Activated naive CD4-positive, alpha-beta T cell treated with anti-CD3 and anti-CD28 coated beads for 36 hours (primary cell): Measurements from ENCODE around the gene RNF151. TPM values are rescaled to one million over a fixed set of nuclear protein-coding genes. Genes with fewer than 3 reads are reported as not detected.

ENCODE experiments used
- CTCF ChIA-PET: fragments of 350-600 bp; sonication (Branson Sonifier 250); formaldehyde crosslinking; loops from one replicate; lab custom pipeline; 2021; ENCODE audit warnings: antibody characterized with exemption; lab: Charles Lee
- DNase-seq: peaks from one replicate; pipeline ENCODE4 v3.0.0-alpha.2; 2020
- H3K27ac Mint-ChIP-seq: one replicate; pipeline ENCODE4 v1.8.0; 2021; ENCODE audit warnings: mild to moderate bottlenecking, mixed read lengths
- H3K27me3 Mint-ChIP-seq: one replicate; pipeline ENCODE4 v1.8.0; 2021; ENCODE audit warnings: low read depth, mixed read lengths
- H3K36me3 Mint-ChIP-seq: one replicate; pipeline ENCODE4 v1.8.0; 2021; ENCODE audit warnings: low read depth, mixed read lengths
- H3K4me1 Mint-ChIP-seq: one replicate; pipeline ENCODE4 v1.8.0; 2021; ENCODE audit warnings: low read depth, mixed read lengths
- H3K4me3 Mint-ChIP-seq: one replicate; pipeline ENCODE4 v1.8.0; 2021; ENCODE audit warnings: mild to moderate bottlenecking, moderate library complexity, mixed read lengths
- H3K9me3 Mint-ChIP-seq: one replicate; pipeline ENCODE4 v1.8.0; 2021; ENCODE audit warnings: mixed read lengths
- intact Hi-C: fragments of 100-400 bp; cut with micrococcal nuclease; formaldehyde crosslinking; loops from one replicate; pipeline ENCODE4 v1.15.1; 2023
- total RNA-seq, 2 experiments: library from RNA; stranded (reverse); gene quantifications; one replicate each; pipeline ENCODE4 v1.2.3, GENCODE V29; 2021

RNF151 gene
- total RNA-seq, 2 experiments from 2014 or later, result not detected

DNA sequence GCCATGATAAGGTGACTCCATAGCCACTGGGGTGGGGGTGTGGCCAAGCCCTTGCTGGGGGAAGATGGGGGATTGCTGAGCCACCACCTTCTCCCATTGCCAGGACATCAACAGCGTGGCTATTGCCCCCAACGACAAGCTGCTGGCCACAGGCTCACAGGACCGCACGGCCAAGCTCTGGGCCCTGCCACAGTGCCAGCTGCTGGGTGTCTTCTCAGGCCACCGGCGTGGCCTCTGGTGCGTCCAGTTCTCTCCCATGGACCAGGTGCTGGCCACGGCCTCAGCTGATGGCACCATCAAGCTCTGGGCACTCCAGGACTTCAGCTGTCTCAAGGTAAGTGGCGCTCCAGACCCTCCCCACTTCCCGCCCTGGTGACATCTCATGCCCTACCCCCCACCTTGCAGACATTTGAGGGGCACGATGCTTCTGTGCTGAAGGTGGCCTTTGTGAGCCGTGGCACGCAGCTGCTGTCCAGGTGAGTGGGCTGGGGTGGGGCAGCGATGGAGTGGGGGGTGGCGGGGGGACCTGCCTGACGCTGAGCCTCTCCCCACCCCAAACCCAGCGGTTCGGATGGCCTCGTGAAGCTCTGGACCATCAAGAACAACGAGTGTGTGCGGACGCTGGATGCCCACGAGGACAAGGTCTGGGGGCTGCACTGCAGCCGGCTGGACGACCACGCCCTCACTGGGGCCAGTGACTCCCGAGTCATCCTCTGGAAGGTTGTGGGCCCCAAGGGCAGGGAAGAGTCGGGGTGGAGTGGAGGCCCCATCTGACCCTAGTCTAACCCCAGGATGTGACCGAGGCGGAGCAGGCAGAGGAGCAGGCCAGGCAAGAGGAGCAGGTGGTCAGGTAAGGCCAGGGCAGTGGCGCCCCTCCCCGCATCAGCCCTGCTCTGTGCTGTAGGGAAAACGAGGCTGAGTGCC lies 10.6 kb downstream of the RNF151 start:
- intact Hi-C loops, result no loop called here
- no peak for DNase-seq
- Mint-ChIP-seq H3K27me3 (peaks cover 12% of the 10 kb centered on the region), H3K4me3 (no peak overlapping the region), H3K27ac (no peak overlapping the region), H3K36me3 (peaks cover 29% of the 10 kb centered on the region), H3K4me1 (peaks cover 10% of the 10 kb centered on the region), H3K9me3 (no peaks in the 10 kb centered on the region)
- CTCF ChIA-PET, result interaction anchor here (0.5 kb wide), 1 partner anchor 1626 kb away, joined by 3 read pairs; no protein-coding TSS in a partner anchor

DNA sequence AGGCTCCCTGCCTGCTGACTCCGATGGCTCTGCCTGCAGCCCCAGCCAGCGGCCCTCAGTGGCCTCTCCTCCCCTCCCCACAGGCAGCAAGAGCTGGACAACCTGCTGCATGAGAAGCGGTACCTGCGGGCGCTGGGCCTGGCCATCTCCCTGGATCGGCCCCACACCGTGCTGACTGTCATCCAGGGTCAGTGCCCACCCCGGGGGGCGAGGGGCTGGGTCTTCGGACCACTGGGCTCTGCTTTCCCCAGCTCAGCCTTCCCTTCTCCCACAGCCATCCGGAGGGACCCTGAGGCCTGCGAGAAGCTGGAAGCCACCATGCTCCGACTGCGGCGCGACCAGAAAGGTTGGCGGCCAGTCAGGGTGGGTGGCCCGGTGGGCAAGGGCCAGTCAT lies 11.2 kb downstream of the RNF151 start:
- CTCF ChIA-PET, result no interaction called here

DNA sequence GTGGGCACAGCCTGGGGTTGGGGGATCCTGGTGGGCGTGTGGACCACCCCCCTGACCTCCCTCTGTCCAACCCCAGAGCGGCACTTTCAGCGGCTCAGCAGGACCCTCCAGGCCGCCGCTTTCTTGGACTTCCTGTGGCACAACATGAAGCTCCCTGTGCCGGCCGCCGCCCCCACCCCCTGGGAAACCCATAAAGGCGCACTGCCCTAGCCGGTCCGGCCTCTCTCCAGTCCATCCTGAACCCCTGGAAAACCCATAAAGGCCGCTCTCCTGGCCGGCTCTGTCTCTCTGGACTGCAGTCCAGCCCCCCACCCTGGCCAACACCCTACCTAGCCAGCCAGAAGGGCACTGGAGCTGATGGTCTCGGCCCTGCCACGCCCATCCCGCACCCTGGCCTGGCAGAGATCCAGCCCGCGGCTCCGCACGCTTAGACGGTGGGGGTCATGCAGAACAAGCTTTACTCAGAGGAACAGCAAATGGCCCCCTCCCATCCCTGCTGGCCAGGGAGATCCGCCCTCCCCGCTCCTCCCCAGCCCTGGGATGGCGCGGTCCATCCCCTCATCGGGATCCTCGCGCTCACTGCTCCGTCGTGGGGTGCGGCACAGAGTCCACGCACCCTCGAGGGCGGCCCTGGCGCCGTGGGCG lies 11.9 kb downstream of the RNF151 start:
- H3K36me3 Mint-ChIP-seq, result peaks cover 29% of the 10 kb centered on the region
- H3K27ac Mint-ChIP-seq, result no peak overlapping the region
- H3K27me3 Mint-ChIP-seq, result peaks cover 22% of the 10 kb centered on the region
- peaks cover 2% of the 10 kb centered on the region for H3K4me1 Mint-ChIP-seq
- CTCF ChIA-PET, result no interaction called here
- H3K9me3 Mint-ChIP-seq, result no peaks in the 10 kb centered on the region
- no peak for DNase-seq
- H3K4me3 Mint-ChIP-seq, result no peak overlapping the region
- intact Hi-C loops, result no loop called here

More for the DNA sequence above, 11.2 kb downstream of the RNF151 start:
- Mint-ChIP-seq H3K4me1 (peaks cover 7% of the 10 kb centered on the region), H3K9me3 (no peaks in the 10 kb centered on the region), H3K4me3 (no peak overlapping the region), H3K36me3 (peaks cover 29% of the 10 kb centered on the region), H3K27ac (no peak overlapping the region), H3K27me3 (peaks cover 18% of the 10 kb centered on the region)
- DNase-seq, result no peak
- intact Hi-C loops, result no loop called here

DNA sequence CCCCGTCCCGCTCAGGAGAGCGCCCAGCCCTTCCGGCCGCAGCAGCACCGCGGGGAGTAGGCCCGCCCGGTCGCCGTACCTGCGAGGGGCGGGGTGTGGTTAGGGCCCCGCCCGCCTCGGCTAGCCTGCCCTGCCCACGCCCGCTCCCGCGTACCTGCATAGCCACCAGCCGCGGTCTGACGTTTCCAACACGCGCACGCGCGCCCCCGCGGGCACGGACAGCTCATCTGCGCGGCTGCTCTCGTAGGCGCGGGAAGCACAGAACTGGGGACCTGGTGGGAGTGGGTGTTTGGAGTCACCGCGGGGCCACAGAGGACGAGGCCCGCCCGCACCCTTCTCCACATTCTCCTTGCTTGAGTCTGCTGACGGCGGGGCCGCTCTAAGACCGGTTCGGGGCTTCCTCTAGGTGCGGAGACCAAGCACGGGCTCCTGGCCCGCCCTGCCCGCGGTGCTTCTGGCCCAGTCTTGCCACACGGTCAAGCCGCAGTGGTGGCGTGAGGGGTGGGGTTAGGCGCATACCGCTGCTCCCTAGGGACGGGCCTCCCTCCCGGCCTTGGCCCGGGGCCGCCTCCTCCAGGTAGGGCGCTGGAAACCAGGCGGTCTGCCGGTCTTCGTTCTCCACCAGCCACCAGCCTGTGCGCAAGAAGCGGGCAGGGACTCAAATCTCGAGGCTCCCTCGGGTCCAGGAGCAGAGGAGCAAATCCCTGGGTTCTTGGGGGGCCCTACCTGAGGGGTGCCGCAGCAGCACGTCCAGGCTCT lies 12.8 kb downstream of the RNF151 start:
- DNase-seq, result no peak
- peaks cover 22% of the 10 kb centered on the region for H3K27me3 Mint-ChIP-seq
- H3K4me1 Mint-ChIP-seq, result peaks cover 2% of the 10 kb centered on the region
- peaks cover 24% of the 10 kb centered on the region for H3K36me3 Mint-ChIP-seq
- no peaks in the 10 kb centered on the region for H3K9me3 Mint-ChIP-seq
- H3K4me3 Mint-ChIP-seq, result no peak overlapping the region
- CTCF ChIA-PET, result no interaction called here
- H3K27ac Mint-ChIP-seq, result no peak overlapping the region
- intact Hi-C loops, result no loop called here

DNA sequence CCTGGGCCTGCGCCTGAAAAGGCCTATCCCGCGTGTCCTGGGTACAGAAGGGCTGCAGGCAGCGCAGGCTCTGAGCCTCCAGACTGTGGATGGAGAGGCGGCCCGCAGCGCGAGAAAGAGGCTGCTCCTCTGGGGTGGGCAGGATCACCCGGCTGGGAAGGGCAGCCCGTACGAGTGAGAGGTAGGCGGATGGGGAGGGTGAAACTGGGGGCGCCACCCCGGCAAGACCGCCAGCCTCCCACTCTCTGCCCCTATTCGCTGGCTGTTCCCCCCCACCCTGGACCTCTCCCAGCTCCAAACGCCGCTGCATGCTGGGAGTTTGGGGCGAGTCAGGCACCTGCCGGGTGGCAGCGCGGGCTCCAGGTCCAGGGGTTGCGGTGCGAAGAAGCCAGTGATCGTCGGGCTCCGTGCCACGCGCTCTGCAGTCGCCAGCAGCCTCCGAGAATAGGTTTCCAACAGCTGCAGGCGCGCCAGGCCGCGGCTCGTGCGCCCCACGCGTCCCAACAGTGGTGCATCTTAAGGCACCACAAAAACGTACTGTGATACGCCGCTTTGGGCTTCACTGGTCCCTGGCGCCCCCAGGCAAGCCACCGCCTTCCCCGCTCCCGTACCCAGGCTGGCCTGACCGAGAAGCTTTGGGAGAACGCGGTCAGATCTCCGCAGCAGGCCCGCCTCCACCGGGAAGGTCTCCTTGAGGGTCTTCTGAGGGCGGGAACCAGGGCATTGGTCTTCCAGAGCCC lies 13.5 kb downstream of the RNF151 start:
- Mint-ChIP-seq H3K27me3 (peaks cover 22% of the 10 kb centered on the region), H3K9me3 (no peaks in the 10 kb centered on the region), H3K36me3 (peaks cover 18% of the 10 kb centered on the region), H3K27ac (no peak overlapping the region), H3K4me3 (no peak overlapping the region), H3K4me1 (peaks cover 9% of the 10 kb centered on the region)
- CTCF ChIA-PET, result no interaction called here
- intact Hi-C loops, result no loop called here
- DNase-seq, result no peak

DNA sequence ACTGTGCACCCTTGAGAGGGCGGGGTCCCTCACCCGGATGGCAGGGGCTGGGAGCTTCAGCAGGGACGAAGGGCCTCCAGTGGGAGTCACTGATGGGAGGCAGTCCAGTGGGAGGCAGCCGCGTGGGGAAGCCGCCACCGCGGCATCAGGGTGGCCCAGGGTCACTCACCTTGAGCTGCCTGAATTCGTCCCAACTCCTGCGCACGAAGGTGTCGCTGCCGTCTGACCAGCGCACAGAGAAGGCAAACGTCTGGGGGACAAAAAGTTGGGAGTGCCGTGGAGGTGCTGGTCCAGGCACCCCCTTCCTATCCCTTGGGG lies 14.1 kb downstream of the RNF151 start:
- no peak overlapping the region for H3K4me3 Mint-ChIP-seq
- peaks cover 10% of the 10 kb centered on the region for H3K4me1 Mint-ChIP-seq
- no peaks in the 10 kb centered on the region for H3K9me3 Mint-ChIP-seq
- CTCF ChIA-PET, result no interaction called here
- intact Hi-C loops, result no loop called here
- DNase-seq, result no peak
- H3K27ac Mint-ChIP-seq, result no peak overlapping the region
- H3K27me3 Mint-ChIP-seq, result peaks cover 22% of the 10 kb centered on the region
- H3K36me3 Mint-ChIP-seq, result peaks cover 16% of the 10 kb centered on the region

DNA sequence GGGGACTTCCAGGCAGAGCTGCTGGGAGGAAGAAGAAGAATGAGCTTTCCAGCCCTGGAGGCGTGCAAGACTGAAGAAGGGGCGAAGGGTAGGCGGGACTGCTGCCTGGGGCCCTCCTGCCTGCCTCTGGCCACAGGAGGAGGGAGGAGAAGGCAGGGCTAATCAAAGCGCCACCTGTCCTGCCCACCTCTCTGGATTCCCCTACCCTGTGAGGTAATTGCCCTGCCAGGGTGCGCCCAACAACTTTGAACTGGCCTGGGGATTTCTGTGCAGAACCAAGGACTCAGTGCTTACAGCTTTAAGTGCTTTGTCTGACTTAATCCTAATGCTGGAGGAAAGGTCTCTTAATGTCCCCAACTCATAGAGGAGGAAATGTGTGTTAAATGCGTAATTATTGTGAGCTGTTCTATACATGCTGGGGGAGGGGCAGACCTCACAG lies 14.8 kb downstream of the RNF151 start, which contains the start of gene NOXO1:
NOXO1 (minus strand) TSS at position 72 of the 439 bp plus-strand sequence. CDS start 290 bp downstream, outside the sequence.
- Mint-ChIP-seq H3K4me3 (no peak within 1 kb of the TSS), H3K27ac (no peak within 1 kb of the TSS), H3K9me3 (no peaks in the 10 kb centered on the region), H3K4me1 (peaks cover 10% of the 10 kb centered on the region), H3K36me3 (peaks cover 12% of the 10 kb centered on the region), H3K27me3 (peaks cover 22% of the 10 kb centered on the region)
- intact Hi-C loops, result no loop called here
- CTCF ChIA-PET, result interaction anchor here (1.4 kb wide), 1 partner anchor 9 kb away, joined by 4 read pairs; no protein-coding TSS in a partner anchor
- DNase-seq, result no peak

DNA sequence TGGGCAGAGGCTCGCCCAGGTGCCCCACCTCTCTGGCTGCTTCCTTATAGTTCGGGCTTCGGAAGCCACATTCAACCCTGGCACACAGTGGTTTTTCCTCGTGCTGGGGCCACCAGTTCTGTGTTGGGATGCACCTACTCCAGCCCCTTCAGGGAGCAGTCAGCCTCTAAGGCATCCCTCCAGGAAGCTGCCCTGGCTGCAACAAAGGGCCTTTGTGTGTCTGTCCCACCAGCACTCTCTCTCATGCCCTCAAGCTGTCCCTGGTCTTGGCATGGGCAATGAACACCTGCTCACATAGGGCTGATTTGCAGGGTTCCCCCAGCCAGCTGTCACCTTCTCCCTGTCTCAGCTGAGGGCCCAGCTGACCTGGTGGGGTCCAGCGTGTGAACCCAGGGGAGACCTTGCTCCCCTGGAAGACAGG lies 15.4 kb downstream of the RNF151 start:
- Mint-ChIP-seq H3K27ac (no peak overlapping the region), H3K27me3 (peaks cover 22% of the 10 kb centered on the region), H3K4me1 (peaks cover 10% of the 10 kb centered on the region), H3K4me3 (no peak overlapping the region), H3K36me3 (peaks cover 18% of the 10 kb centered on the region), H3K9me3 (no peaks in the 10 kb centered on the region)
- intact Hi-C loops, result no loop called here
- CTCF ChIA-PET, result interaction anchor here (0.7 to 1.4 kb wide), 2 partner anchors 9 to 32 kb away, joined by 4 read pairs; no protein-coding TSS in a partner anchor
- no peak for DNase-seq

DNA sequence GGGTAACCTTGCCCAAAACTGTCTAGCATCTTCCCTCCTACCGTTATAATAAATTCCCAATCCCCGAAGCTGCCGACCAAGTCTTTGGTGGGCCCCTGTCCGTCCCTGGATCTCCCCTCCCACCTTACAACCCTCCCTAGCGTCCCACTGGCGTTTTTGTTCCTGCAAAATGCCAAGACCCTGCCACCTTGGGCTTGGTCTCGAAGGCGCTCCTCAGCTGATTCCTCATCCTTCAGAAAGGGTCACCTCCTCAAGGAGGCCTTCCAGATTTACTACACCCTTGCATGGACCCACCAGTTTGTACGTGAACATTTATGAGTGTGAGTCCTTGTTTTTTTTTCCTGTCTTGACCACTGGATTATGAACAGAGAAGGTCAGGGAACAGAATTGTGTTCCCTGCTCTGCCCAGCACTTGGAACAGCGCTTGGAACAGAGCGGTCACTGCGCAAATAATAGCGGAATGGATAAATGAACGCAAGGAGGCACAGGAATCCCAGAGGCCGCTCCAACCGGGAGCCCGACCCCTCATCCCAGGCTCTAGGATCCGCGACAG lies 16.4 kb downstream of the RNF151 start:
- peaks cover 22% of the 10 kb centered on the region for H3K27me3 Mint-ChIP-seq
- no peak overlapping the region for H3K27ac Mint-ChIP-seq
- intact Hi-C loops, result no loop called here
- peak overlapping the region; percentile 80 for H3K4me3 Mint-ChIP-seq
- peaks cover 15% of the 10 kb centered on the region for H3K36me3 Mint-ChIP-seq
- DNase-seq, result no peak
- H3K9me3 Mint-ChIP-seq, result no peaks in the 10 kb centered on the region
- H3K4me1 Mint-ChIP-seq, result peaks cover 10% of the 10 kb centered on the region
- CTCF ChIA-PET, result interaction anchor here (0.7 to 1.4 kb wide), 3 partner anchors 7 to 31 kb away, joined by 3 to 4 read pairs (median 4); no protein-coding TSS in a partner anchor

DNA sequence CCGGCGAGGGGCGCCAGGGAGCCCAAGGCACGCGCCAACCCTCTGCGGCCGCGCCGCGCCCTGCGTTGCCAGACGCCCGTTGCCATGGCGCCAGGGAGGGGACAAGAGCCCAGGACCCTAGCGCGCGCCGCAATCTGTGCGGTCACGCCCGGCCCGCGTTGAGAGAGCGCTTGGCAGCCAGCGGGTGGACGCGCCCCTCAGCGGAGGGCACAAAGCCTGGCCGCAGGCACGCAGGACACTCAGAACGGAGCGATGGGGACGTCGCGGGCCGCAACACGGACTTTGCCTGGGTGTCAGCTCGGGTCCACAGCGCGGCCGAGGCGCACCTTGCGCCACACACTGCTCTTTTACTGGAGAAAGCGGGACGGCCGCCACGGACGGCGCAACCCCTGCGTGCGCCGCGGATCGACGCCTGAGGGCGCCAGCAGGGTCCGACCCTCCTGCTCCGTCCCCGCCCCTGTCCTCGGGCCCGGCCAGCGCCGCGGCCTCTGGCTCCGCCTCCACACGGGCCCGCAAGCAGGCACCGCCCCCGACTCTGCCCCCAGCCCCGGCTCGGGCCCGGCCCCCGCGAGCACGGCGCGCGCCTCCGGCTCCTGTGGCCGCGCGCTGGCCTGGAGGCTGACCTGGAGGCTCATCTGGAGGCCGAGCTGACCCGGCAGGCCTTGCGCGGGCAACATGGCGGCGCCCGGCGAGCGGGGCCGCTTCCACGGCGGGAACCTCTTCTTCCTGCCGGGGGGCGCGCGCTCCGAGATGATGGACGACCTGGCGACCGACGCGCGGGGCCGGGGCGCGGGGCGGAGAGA lies 17.1 kb downstream of the RNF151 start, which contains the start of gene GFER:
GFER (plus strand) TSS at position 650 of the 803 bp plus-strand sequence; CDS start at position 676, 26 bp downstream.
- peak; percentile 74 for DNase-seq
- CTCF ChIA-PET, result interaction anchor here (0.9 kb wide), 1 partner anchor 20 kb away, joined by 3 read pairs; no protein-coding TSS in a partner anchor

More for the DNA sequence above, 17.1 kb downstream of the RNF151 start, which contains the start of gene GFER:
- Mint-ChIP-seq H3K4me1 (peaks cover 10% of the 10 kb centered on the region), H3K27me3 (peaks cover 26% of the 10 kb centered on the region), H3K36me3 (peaks cover 11% of the 10 kb centered on the region), H3K27ac (no peak within 1 kb of the TSS), H3K4me3 (peak within 1 kb of the TSS; percentile 80), H3K9me3 (no peaks in the 10 kb centered on the region)
- intact Hi-C loops, result loop anchor here (1.0 to 2.0 kb wide), 2 partner anchors 12 to 19 kb away; partner anchors contain the start of gene RPS2
